Neural cell (in vitro differentiated cells): ENCODE data around the gene EIF2B1. TPM values are rescaled to one million over a fixed set of nuclear protein-coding genes. Genes with fewer than 3 reads are reported as not detected.

Experiments
- H2AFZ ChIP-seq: fragments of 200-600, 300-800 bp; sonication (generic), shearing (Covaris generic); 2 replicates; pipeline ENCODE4 v1.6.0; 2014; ENCODE audit warnings: low read depth, mild to moderate bottlenecking, antibody characterized with exemption, low read length, moderate library complexity
- H3F3A ChIP-seq: fragments of 200-600 bp; shearing (Covaris generic); 2 replicates; pipeline ENCODE4 v1.6.1; 2016; ENCODE audit warnings: mild to moderate bottlenecking, moderate library complexity, mixed read lengths, antibody characterized with exemption, low read length; ENCODE audit not compliant: insufficient read depth, poor library complexity, severe bottlenecking
- H3K27ac ChIP-seq: fragments of 200-600, 300-800 bp; sonication (generic), shearing (Covaris generic); 2 replicates; pipeline ENCODE4 v1.5.1; 2014; ENCODE audit warnings: mild to moderate bottlenecking, low read length, moderate library complexity
- H3K27me3 ChIP-seq: fragments of 300-800, 200-600 bp; sonication (generic), shearing (Covaris generic); 2 replicates; pipeline ENCODE4 v1.6.0; 2014; ENCODE audit warnings: mild to moderate bottlenecking, low read depth, low read length, moderate library complexity; ENCODE audit not compliant: insufficient read depth
- H3K36me3 ChIP-seq: fragments of 300-800, 200-600 bp; sonication (generic), shearing (Covaris generic); 2 replicates; pipeline ENCODE4 v1.5.1; 2014; ENCODE audit warnings: mild to moderate bottlenecking, antibody characterized with exemption, low read length, moderate library complexity; ENCODE audit not compliant: insufficient read depth
- H3K4me2 ChIP-seq: fragments of 300-800, 200-600 bp; sonication (generic), shearing (Covaris generic); 2 replicates; pipeline ENCODE4 v1.6.0; 2014; ENCODE audit warnings: mild to moderate bottlenecking, low read length
- H3K4me3 ChIP-seq: fragments of 300-800, 200-600 bp; sonication (generic), shearing (Covaris generic); 2 replicates; pipeline ENCODE4 v1.5.1; 2014; ENCODE audit warnings: mild to moderate bottlenecking, low read length, moderate library complexity
- H3K79me2 ChIP-seq: fragments of 200-600 bp; shearing (Covaris generic); replicated peaks from 2 replicates; pipeline ENCODE4 v1.6.0; 2014; ENCODE audit warnings: mild to moderate bottlenecking, low read length, moderate library complexity; ENCODE audit not compliant: insufficient read depth
- H3K9ac ChIP-seq: fragments of 300-800, 200-600 bp; sonication (generic), shearing (Covaris generic); 2 replicates; pipeline ENCODE4 v1.6.1; 2016; ENCODE audit warnings: mild to moderate bottlenecking, low read length, mixed read lengths
- H3K9me2 ChIP-seq: fragments of 200-600 bp; shearing (Covaris generic); 2 replicates; pipeline ENCODE4 v1.6.1; 2016; ENCODE audit warnings: mild to moderate bottlenecking, low read length, mixed read lengths; ENCODE audit not compliant: insufficient read depth
- H3K9me3 ChIP-seq: fragments of 200-600, 300-800 bp; sonication (generic), shearing (Covaris generic); 2 replicates; pipeline ENCODE4 v1.6.1; 2016; ENCODE audit warnings: mild to moderate bottlenecking, mixed run types, low read length, moderate library complexity, mixed read lengths
- H4K20me1 ChIP-seq: fragments of 200-600 bp; shearing (Covaris generic); 2 replicates; pipeline ENCODE4 v1.6.1; 2016; ENCODE audit warnings: mild to moderate bottlenecking, mixed run types; ENCODE audit not compliant: insufficient read depth
- EP300 ChIP-seq: fragments of 450-650 bp; conservative IDR thresholded peaks from 2 replicates; pipeline ENCODE4 v1.6.1; 2014; ENCODE audit warnings: antibody characterized with exemption, mild to moderate bottlenecking, moderate library complexity; ENCODE audit not compliant: poor library complexity, severe bottlenecking
- EZH2 ChIP-seq: fragments of 200-600, 300-800 bp; shearing (Covaris generic), sonication (generic); IDR thresholded peaks from 2 replicates; pipeline ENCODE4 v1.6.1; 2014; ENCODE audit warnings: antibody characterized with exemption, low read length, borderline replicate concordance, mild to moderate bottlenecking; ENCODE audit not compliant: insufficient read depth, poor library complexity, severe bottlenecking
- MXI1 ChIP-seq: fragments of 450-650 bp; conservative IDR thresholded peaks from 2 replicates; pipeline ENCODE4 v1.6.1; 2014; ENCODE audit warnings: antibody characterized with exemption, mild to moderate bottlenecking; ENCODE audit not compliant: poor library complexity, severe bottlenecking
- POLR2AphosphoS5 ChIP-seq: IDR thresholded peaks from 2 replicates; pipeline ENCODE4 v1.6.1; 2012
- RAD21 ChIP-seq: fragments of 450-650 bp; conservative IDR thresholded peaks from 2 replicates; pipeline ENCODE4 v1.6.1; 2014; ENCODE audit warnings: antibody characterized with exemption, mild to moderate bottlenecking, moderate library complexity
- SMC3 ChIP-seq: fragments of 450-650 bp; conservative IDR thresholded peaks from 2 replicates; pipeline ENCODE4 v1.6.1; 2014; ENCODE audit warnings: antibody characterized with exemption, mild to moderate bottlenecking, moderate library complexity; ENCODE audit not compliant: poor library complexity
- TAF1 ChIP-seq: IDR thresholded peaks from 2 replicates; pipeline ENCODE4 v1.6.1; 2012; ENCODE audit warnings: low read depth
- polyA plus RNA-seq: library from polyadenylated mRNA; depleted of rRNA; stranded (reverse); fragments of >200 nt; gene quantifications from 2 replicates; pipeline ENCODE4 v1.2.3, GENCODE V29; 2014
- TF ChIP-seq, protein P1 (sequence below): fragments of 450-650 bp; IDR thresholded peaks from 2 replicates; pipeline ENCODE4 v1.5.1; 2014; ENCODE audit warnings: antibody characterized with exemption, mild to moderate bottlenecking, moderate library complexity; ENCODE audit not compliant: poor library complexity, severe bottlenecking
- TF ChIP-seq, protein P2 (sequence below): IDR thresholded peaks from 2 replicates; pipeline ENCODE4 v1.6.1; 2012; ENCODE audit warnings: borderline replicate concordance

EIF2B1 gene
- polyA plus RNA-seq, 1 donor from 2014 or later: 59.9 TPM

DNA sequence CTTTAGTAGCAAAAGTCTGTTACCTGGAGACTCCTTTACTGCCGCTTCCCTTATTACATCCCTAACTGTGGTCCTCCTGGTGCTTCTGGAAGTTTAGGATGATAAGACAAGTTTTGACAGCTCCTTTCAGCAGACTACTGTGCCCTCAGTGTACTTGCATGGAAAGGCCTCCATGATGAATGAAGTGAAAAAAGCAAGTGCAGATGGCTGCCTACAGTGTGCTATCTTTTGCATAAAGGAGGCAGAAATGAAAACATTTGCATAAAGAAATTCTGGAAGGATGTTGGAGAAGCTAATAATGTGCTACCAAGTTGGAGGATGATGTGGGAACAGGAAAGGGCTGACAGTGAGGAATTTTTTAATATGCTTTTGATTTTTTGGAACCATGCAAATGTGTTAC lies 42.0 kb upstream of the EIF2B1 start:
- Histone ChIP-seq H3K27ac (no peak overlapping the region), H3K9me2 (no peaks in the 10 kb centered on the region), H4K20me1 (no peaks in the 10 kb centered on the region), H3K79me2 (peaks cover 15% of the 10 kb centered on the region), H3F3A (no peaks in the 10 kb centered on the region), H3K9me3 (no peaks in the 10 kb centered on the region), H3K27me3 (no peaks in the 10 kb centered on the region), H3K4me2 (no peak overlapping the region), H3K4me3 (no peak overlapping the region), H3K9ac (no peak overlapping the region), H2AFZ (no peak overlapping the region), H3K36me3 (no peaks in the 10 kb centered on the region)
- TF ChIP-seq EZH2 (no peak), SMC3 (no peak), POLR2AphosphoS5 (no peak)

DNA sequence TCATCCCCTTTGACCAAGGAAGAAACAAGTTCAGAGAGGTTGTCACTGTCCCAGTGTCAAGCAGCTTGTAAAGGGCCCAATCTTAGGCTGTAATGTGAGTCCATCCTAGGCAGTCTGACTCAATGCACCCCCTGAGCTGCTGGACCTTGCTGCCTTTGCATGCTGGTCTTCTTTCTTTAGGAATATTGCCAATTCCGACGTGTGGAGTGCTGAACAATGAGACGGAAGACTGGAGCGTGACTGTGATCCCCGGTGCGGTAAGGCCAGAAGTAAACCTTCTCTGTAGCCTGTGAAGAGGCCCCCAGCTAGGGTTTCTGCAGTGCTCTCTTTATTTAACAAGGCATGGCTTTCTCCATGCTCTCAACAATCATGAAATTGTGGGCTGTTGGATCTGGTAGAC lies 38.4 kb upstream of the EIF2B1 start:
- Histone ChIP-seq H4K20me1 (no peaks in the 10 kb centered on the region), H3K9ac (peak overlapping the region; percentile 74), H3K27me3 (no peaks in the 10 kb centered on the region), H3K9me2 (no peaks in the 10 kb centered on the region), H3K36me3 (no peaks in the 10 kb centered on the region), H3K9me3 (no peaks in the 10 kb centered on the region), H2AFZ (no peak overlapping the region), H3K4me3 (peak overlapping the region; percentile 96), H3F3A (no peaks in the 10 kb centered on the region), H3K79me2 (peaks cover 15% of the 10 kb centered on the region), H3K4me2 (peak overlapping the region; percentile 98), H3K27ac (no peak overlapping the region)
- TF ChIP-seq EP300 (no peak), POLR2AphosphoS5 (no peak), EZH2 (no peak), RAD21 (no peak), TAF1 (no peak), SMC3 (no peak), MXI1 (no peak)
- TF ChIP-seq, protein P1, sequence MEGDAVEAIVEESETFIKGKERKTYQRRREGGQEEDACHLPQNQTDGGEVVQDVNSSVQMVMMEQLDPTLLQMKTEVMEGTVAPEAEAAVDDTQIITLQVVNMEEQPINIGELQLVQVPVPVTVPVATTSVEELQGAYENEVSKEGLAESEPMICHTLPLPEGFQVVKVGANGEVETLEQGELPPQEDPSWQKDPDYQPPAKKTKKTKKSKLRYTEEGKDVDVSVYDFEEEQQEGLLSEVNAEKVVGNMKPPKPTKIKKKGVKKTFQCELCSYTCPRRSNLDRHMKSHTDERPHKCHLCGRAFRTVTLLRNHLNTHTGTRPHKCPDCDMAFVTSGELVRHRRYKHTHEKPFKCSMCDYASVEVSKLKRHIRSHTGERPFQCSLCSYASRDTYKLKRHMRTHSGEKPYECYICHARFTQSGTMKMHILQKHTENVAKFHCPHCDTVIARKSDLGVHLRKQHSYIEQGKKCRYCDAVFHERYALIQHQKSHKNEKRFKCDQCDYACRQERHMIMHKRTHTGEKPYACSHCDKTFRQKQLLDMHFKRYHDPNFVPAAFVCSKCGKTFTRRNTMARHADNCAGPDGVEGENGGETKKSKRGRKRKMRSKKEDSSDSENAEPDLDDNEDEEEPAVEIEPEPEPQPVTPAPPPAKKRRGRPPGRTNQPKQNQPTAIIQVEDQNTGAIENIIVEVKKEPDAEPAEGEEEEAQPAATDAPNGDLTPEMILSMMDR: no peak
- TF ChIP-seq, protein P2, sequence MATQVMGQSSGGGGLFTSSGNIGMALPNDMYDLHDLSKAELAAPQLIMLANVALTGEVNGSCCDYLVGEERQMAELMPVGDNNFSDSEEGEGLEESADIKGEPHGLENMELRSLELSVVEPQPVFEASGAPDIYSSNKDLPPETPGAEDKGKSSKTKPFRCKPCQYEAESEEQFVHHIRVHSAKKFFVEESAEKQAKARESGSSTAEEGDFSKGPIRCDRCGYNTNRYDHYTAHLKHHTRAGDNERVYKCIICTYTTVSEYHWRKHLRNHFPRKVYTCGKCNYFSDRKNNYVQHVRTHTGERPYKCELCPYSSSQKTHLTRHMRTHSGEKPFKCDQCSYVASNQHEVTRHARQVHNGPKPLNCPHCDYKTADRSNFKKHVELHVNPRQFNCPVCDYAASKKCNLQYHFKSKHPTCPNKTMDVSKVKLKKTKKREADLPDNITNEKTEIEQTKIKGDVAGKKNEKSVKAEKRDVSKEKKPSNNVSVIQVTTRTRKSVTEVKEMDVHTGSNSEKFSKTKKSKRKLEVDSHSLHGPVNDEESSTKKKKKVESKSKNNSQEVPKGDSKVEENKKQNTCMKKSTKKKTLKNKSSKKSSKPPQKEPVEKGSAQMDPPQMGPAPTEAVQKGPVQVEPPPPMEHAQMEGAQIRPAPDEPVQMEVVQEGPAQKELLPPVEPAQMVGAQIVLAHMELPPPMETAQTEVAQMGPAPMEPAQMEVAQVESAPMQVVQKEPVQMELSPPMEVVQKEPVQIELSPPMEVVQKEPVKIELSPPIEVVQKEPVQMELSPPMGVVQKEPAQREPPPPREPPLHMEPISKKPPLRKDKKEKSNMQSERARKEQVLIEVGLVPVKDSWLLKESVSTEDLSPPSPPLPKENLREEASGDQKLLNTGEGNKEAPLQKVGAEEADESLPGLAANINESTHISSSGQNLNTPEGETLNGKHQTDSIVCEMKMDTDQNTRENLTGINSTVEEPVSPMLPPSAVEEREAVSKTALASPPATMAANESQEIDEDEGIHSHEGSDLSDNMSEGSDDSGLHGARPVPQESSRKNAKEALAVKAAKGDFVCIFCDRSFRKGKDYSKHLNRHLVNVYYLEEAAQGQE: no peak
